ENCODE data around the gene CBX5.

DNA sequence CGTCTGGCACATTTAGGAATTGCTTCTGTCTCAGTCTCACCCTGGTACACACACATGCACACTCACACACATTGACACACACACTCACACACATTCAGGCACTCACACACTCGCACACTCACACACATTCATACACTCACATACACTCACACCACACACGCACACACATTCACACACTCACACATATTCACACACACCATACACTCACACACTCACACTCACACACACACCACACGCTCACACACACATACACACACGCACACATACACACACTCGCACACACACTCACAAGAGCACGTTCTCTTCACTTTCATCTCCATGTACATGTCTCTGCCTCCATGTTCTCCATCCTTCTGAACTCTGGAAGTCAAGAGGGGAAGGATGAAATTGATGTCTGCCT lies 68.0 kb downstream of the CBX5 start:
- no peak for TF ChIP-seq EP300 (IDR thresholded peaks at IDR 0.05)
- TF ChIP-seq POLR2A (IDR thresholded peaks at IDR 0.05), result no peak
- TF ChIP-seq, protein P1, sequence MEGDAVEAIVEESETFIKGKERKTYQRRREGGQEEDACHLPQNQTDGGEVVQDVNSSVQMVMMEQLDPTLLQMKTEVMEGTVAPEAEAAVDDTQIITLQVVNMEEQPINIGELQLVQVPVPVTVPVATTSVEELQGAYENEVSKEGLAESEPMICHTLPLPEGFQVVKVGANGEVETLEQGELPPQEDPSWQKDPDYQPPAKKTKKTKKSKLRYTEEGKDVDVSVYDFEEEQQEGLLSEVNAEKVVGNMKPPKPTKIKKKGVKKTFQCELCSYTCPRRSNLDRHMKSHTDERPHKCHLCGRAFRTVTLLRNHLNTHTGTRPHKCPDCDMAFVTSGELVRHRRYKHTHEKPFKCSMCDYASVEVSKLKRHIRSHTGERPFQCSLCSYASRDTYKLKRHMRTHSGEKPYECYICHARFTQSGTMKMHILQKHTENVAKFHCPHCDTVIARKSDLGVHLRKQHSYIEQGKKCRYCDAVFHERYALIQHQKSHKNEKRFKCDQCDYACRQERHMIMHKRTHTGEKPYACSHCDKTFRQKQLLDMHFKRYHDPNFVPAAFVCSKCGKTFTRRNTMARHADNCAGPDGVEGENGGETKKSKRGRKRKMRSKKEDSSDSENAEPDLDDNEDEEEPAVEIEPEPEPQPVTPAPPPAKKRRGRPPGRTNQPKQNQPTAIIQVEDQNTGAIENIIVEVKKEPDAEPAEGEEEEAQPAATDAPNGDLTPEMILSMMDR (IDR thresholded peaks at IDR 0.05), result peak in 1 of 4 experiments; percentile 3
- TF ChIP-seq POLR2AphosphoS5 (IDR thresholded peaks at IDR 0.05), result no peak

Data from sigmoid colon (tissue), 4 donors.